OCI-LY7 (cell line): ENCODE results near the gene CHST3. TPM values are rescaled to one million over a fixed set of nuclear protein-coding genes. Genes with fewer than 3 reads are reported as not detected.

ENCODE experiments used
- BruUV-seq: library from RNA; stranded (reverse); fragments of 400-500 nt; replicated peaks from 2 replicates; lab custom pipeline; 2021; lab: Mats Ljungman, UMichigan
- CTCF ChIA-PET: fragments of 300-600 bp; sonication (Branson Sonifier 250); formaldehyde crosslinking; loops from one replicate; lab custom pipeline; 2022; ENCODE audit warnings: antibody characterized with exemption; ENCODE audit not compliant: unreplicated experiment; lab: Charles Lee
- POLR2A ChIA-PET: fragments of 300-600 bp; sonication (Branson Sonifier 250); formaldehyde crosslinking; loops from one replicate; lab custom pipeline; 2022; ENCODE audit warnings: antibody characterized with exemption; lab: Charles Lee
- DNase-seq: peaks from one replicate; pipeline ENCODE4 v3.0.0-alpha.2; 2015; ENCODE audit warnings: low spot score
- H2AFZ ChIP-seq: fragments of 200-600 bp; sonication (generic), shearing (Covaris generic); 2 replicates; pipeline ENCODE4 v1.6.1; 2014; ENCODE audit warnings: mild to moderate bottlenecking, antibody characterized with exemption, low read length, moderate library complexity
- H3K27ac ChIP-seq: fragments of 200-600 bp; sonication (generic); 2 replicates; pipeline ENCODE4 v1.5.1; 2014; ENCODE audit warnings: mixed run types, low read depth, mild to moderate bottlenecking, moderate library complexity, low read length, inconsistent platforms; ENCODE audit not compliant: poor library complexity, severe bottlenecking
- H3K36me3 ChIP-seq: fragments of 200-600 bp; sonication (generic); 2 replicates; pipeline ENCODE4 v1.6.1; 2014; ENCODE audit warnings: mild to moderate bottlenecking, antibody characterized with exemption, low read length, moderate library complexity, mixed read lengths; ENCODE audit not compliant: insufficient read depth
- H3K4me1 ChIP-seq: fragments of 200-600 bp; sonication (generic); 2 replicates; pipeline ENCODE4 v1.5.1; 2014; ENCODE audit warnings: mild to moderate bottlenecking, low read length; ENCODE audit not compliant: insufficient read depth, poor library complexity, severe bottlenecking
- H3K4me2 ChIP-seq: fragments of 200-600 bp; sonication (generic); 2 replicates; pipeline ENCODE4 v1.6.1; 2014; ENCODE audit warnings: mild to moderate bottlenecking, low read length
- H3K4me3 ChIP-seq: fragments of 200-600 bp; sonication (generic); 2 replicates; pipeline ENCODE4 v1.5.1; 2014; ENCODE audit warnings: mild to moderate bottlenecking, low read depth, low read length; ENCODE audit not compliant: poor library complexity, severe bottlenecking
- H3K79me2 ChIP-seq: fragments of 200-600 bp; sonication (generic); 2 replicates; pipeline ENCODE4 v1.6.1; 2016; ENCODE audit warnings: low read depth, mild to moderate bottlenecking, low read length, moderate library complexity, mixed read lengths; ENCODE audit not compliant: insufficient read depth
- H3K9me2 ChIP-seq: fragments of 200-600 bp; sonication (generic); 2 replicates; pipeline ENCODE4 v1.6.1; 2016; ENCODE audit warnings: mild to moderate bottlenecking, low read length, mixed read lengths; ENCODE audit not compliant: insufficient read depth
- H3K9me3 ChIP-seq: fragments of 200-600 bp; sonication (generic); 2 replicates; pipeline ENCODE4 v1.6.1; 2014; ENCODE audit warnings: mild to moderate bottlenecking, mixed run types, low read length, mixed read lengths
- H4K20me1 ChIP-seq: fragments of 200-600 bp; sonication (generic); 2 replicates; pipeline ENCODE4 v1.6.1; 2014; ENCODE audit warnings: mild to moderate bottlenecking, antibody characterized with exemption, low read length, moderate library complexity, mixed read lengths; ENCODE audit not compliant: insufficient read depth
- EZH2phosphoT487 ChIP-seq: fragments of 200-600 bp; sonication (generic); IDR thresholded peaks from 2 replicates; pipeline ENCODE4 v1.6.1; 2018; ENCODE audit warnings: low read depth, borderline replicate concordance, mild to moderate bottlenecking, mixed run types, antibody characterized with exemption, low read length, moderate library complexity, mixed read lengths
- intact Hi-C: fragments of 100-400 bp; cut with micrococcal nuclease; formaldehyde crosslinking; loops from one replicate; pipeline ENCODE4 v1.10.0; 2022; ENCODE audit not compliant: unreplicated experiment
- total RNA-seq, 2 experiments: library from RNA; depleted of rRNA in 1 of 2; stranded (reverse); fragments of >200 nt in 1 of 2; shearing (Covaris generic) in 1 of 2; gene quantifications; 2 replicates each; pipeline ENCODE4 v1.2.3, GENCODE V29; 2014 to 2022
- TF ChIP-seq, protein P1 (sequence below): fragments of 200-600 bp; sonication (generic); conservative IDR thresholded peaks from 2 replicates; pipeline ENCODE4 v1.5.1; 2014; ENCODE audit warnings: mild to moderate bottlenecking, antibody characterized with exemption, low read length, moderate library complexity, mixed read lengths

Gene CHST3
- total RNA-seq, 2 experiments from 2014 or later = not detected

DNA sequence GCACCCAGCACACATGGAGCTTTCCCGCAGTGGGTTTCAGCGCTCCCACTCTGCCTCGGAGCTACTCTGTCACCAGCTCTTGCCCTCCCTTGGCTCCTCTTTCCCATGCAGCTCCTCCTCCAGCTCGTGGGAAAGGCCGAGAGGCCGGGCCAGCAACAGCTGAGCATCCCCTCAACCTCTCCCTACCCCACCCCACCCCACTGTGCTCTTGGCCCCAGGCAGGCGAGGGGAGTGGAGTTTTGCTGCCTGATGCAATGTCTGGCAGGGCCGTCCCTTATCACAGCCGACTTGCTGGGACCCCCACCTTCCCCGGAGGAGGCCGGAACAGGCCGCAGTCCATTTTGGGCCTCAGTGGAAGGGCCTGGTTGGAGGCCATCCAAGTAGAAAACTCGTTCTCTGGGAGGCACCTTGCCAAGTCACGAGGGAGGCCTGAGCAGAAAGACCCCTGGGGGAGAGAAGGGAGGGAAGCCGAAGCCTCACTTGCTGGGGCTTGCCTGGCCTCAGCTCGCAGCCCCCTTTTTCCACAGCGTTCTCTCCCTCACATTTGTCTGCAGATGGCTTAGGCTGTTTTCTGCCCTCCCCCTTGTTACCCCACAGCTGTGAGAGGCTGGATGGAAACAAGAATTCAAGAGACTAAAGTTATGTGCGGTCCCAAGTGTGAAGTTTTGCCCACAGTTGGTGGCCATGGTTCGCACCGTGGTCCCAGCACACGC is 35.3 kb downstream of the CHST3 start:
- DNase-seq = no peak
- ChIA-PET POLR2A (interaction anchor here (0.6 to 0.9 kb wide), 2 partner anchors 102 to 249 kb away, joined by 3 read pairs; no protein-coding TSS in a partner anchor), CTCF (interaction anchor here (0.6 kb wide), 1 partner anchor 185 kb away, joined by 5 read pairs; no protein-coding TSS in a partner anchor)
- intact Hi-C loops = no loop called here
- Histone ChIP-seq H3K27ac (no peak overlapping the region), H3K9me3 (no peaks in the 10 kb centered on the region), H3K9me2 (no peaks in the 10 kb centered on the region), H2AFZ (no peak overlapping the region), H3K4me1 (peaks cover 8% of the 10 kb centered on the region), H3K4me2 (no peak overlapping the region), H4K20me1 (no peaks in the 10 kb centered on the region), H3K79me2 (no peaks in the 10 kb centered on the region), H3K36me3 (no peaks in the 10 kb centered on the region), H3K4me3 (no peak overlapping the region)
- no peak for TF ChIP-seq EZH2phosphoT487
- TF ChIP-seq, protein P1, sequence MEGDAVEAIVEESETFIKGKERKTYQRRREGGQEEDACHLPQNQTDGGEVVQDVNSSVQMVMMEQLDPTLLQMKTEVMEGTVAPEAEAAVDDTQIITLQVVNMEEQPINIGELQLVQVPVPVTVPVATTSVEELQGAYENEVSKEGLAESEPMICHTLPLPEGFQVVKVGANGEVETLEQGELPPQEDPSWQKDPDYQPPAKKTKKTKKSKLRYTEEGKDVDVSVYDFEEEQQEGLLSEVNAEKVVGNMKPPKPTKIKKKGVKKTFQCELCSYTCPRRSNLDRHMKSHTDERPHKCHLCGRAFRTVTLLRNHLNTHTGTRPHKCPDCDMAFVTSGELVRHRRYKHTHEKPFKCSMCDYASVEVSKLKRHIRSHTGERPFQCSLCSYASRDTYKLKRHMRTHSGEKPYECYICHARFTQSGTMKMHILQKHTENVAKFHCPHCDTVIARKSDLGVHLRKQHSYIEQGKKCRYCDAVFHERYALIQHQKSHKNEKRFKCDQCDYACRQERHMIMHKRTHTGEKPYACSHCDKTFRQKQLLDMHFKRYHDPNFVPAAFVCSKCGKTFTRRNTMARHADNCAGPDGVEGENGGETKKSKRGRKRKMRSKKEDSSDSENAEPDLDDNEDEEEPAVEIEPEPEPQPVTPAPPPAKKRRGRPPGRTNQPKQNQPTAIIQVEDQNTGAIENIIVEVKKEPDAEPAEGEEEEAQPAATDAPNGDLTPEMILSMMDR = no peak
- BruUV-seq = no TSS peak

DNA sequence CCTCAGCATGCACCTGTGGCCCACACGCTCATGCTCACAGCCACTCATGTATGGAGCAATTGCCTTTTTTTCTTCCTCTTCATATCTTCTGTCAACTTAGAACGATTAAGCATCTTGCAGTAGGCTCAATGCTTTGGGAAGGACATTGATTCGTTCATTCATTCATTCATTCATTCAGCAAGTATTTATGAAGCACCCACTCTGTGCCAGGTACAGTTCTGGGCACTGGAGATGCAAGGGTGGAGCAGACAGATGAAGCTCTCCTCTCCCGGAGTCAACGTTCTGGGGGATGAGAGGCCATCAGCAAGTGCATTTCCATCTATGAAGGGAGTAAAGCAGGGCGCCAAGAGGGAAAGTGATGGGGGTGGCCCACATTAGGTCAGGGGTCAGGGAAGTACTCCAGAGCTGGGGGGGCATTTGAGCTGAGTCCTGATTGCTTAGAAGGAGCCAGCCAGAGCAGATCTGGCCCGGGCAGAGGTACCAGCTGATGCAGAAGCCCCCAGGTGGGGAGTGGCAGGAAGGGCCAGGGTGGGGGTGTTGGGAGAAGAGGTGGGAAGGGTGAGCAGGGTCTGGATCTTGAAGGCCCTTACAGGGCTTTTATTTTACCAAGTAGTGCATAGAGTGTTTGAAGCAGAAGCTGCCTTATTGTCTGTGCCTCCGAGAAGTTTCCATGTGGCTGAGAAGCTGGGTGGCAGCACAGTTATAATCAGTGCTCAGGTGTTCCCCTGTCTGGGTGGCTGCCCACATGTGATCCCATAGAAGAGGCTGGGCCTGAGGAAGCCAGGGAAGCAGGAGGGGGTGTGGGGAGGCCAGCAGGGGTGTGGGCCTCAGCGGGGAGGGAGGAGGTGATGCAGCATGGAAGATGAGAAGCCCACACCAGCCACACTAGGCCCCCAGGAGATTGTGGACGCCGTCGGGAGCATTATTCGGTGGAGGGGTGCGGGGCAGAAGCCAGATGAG is 36.2 kb downstream of the CHST3 start:
- Histone ChIP-seq H2AFZ (no peak overlapping the region), H4K20me1 (no peaks in the 10 kb centered on the region), H3K9me3 (no peaks in the 10 kb centered on the region), H3K4me1 (peaks cover 8% of the 10 kb centered on the region), H3K79me2 (no peaks in the 10 kb centered on the region), H3K4me2 (no peak overlapping the region), H3K4me3 (no peak overlapping the region), H3K9me2 (no peaks in the 10 kb centered on the region), H3K27ac (no peak overlapping the region), H3K36me3 (no peaks in the 10 kb centered on the region)
- DNase-seq = no peak
- no TSS peak for BruUV-seq
- intact Hi-C loops = no loop called here
- ChIA-PET POLR2A (no interaction called here), CTCF (no interaction called here)
- TF ChIP-seq EZH2phosphoT487 = no peak
- TF ChIP-seq, protein P1 = no peak
